AG10803 (cell line): ENCODE data around the gene ZNF286A.

Experiments used
- DNase-seq: peaks from one replicate; pipeline ENCODE4 v3.0.0; 2010; ENCODE audit warnings: low read depth
- H3K4me3 ChIP-seq: 2 replicates; pipeline ENCODE4 v1.5.1; 2011; ENCODE audit warnings: mild to moderate bottlenecking, low read length, control low read depth
- CTCF ChIP-seq: conservative IDR thresholded peaks from 2 replicates; pipeline ENCODE4 v1.5.1; 2011; ENCODE audit warnings: mild to moderate bottlenecking, low read length, control low read depth, inconsistent platforms

Gene ZNF286A

GRCh38 chr17:15657868-15658267 is 41.7 kb upstream of the ZNF286A start:
- DNase-seq, result no peak
- no peak overlapping the region for H3K4me3 ChIP-seq

GRCh38 chr17:15658296-15658695 is 41.3 kb upstream of the ZNF286A start:
- H3K4me3 ChIP-seq, result no peak overlapping the region
- DNase-seq, result no peak
- TF ChIP-seq CTCF, result no peak

More at GRCh38 chr17:15657868-15658267, 41.7 kb upstream of the ZNF286A start:
- no peak for TF ChIP-seq CTCF

GRCh38 chr17:15659236-15659635 is 40.3 kb upstream of the ZNF286A start:
- no peak overlapping the region for H3K4me3 ChIP-seq
- TF ChIP-seq CTCF, result no peak
- no peak for DNase-seq

GRCh38 chr17:15659663-15660062 is 39.9 kb upstream of the ZNF286A start:
- no peak overlapping the region for H3K4me3 ChIP-seq
- no peak for TF ChIP-seq CTCF
- DNase-seq, result no peak

GRCh38 chr17:15660077-15660476 is 39.5 kb upstream of the ZNF286A start:
- no peak overlapping the region for H3K4me3 ChIP-seq
- no peak for DNase-seq

DNA sequence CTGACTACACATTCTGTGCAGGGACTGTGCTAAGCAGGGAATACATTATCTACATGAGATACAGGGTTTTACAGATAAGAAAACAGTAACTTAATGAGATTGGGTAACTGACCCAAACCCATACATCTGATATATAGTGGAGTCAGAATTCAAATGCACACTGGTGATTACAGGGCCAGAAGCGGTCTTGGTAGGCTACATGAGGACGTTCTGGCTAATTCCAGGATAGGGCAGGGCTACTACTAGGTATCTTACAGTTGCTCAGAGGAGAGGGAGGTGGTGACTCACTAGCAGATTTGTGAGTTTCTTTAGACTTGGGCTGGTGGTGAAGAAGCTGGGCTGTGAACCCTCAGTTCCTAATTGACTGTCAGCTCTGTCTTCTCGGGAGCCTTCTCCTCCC is 36.9 kb upstream of the ZNF286A start:
- H3K4me3 ChIP-seq, result no peak overlapping the region
- DNase-seq, result no peak
- TF ChIP-seq CTCF, result no peak

More at GRCh38 chr17:15660077-15660476, 39.5 kb upstream of the ZNF286A start:
- TF ChIP-seq CTCF, result no peak

- no peak overlapping the region for H3K4me3 ChIP-seq
- no peak for TF ChIP-seq CTCF
- no peak for DNase-seq
These were observed 36.4 kb upstream of the ZNF286A start for GRCh38 chr17:15663176-15663575.
